K562 (cell line): ENCODE data around the gene KIF5C. TPM values are rescaled to one million over a fixed set of nuclear protein-coding genes. Genes with fewer than 3 reads are reported as not detected.

Experiments
- ATAC-seq: fragments of 200-7000 bp; cut with Tn5 transposase; 3 replicates; pipeline ENCODE4 v1.9.1; 2020; ENCODE audit warnings: moderate library complexity
- BruUV-seq: library from RNA; stranded (reverse); fragments of 400-500 nt; replicated peaks from 2 replicates; lab custom pipeline; 2021; lab: Mats Ljungman, UMichigan
- CTCF ChIA-PET: fragments of 300-600 bp; formaldehyde crosslinking; extraction: SDS; loops from one replicate; lab custom pipeline; 2021; ENCODE audit warnings: low intra/inter-chr PET ratio; lab: Yijun Ruan, JAX
- POLR2A ChIA-PET: fragments of 300-600, 350-650 bp; sonication (Branson Sonifier 250); formaldehyde crosslinking; extraction: SDS; loops from one replicate; lab custom pipeline; 2021; ENCODE audit warnings: antibody characterized with exemption, inconsistent platforms; lab: Yijun Ruan, JAX
- DNase-seq, 4 experiments: peaks; one replicate each; pipeline versions ENCODE4 v3.0.0 to v3.0.0-alpha.2; 2011 to 2018; ENCODE audit warnings: low spot score in 3 of 4, mixed read lengths in 3 of 4; ENCODE audit errors: extremely low read depth in 1 of 4
- FAIRE-seq: peaks from 2 replicates; lab custom pipeline; 2011; peaks lifted over from hg19 to GRCh38; lab: Jason Lieb, UNC
- H2AFZ ChIP-seq: 2 replicates; pipeline ENCODE4 v1.6.0; 2011; ENCODE audit warnings: low read depth, low read length, control low read depth, inconsistent platforms
- H3K27ac ChIP-seq: fragments of 200-600 bp; 3 replicates; pipeline ENCODE4 v1.8.0; 2011; ENCODE audit warnings: low read depth, mild to moderate bottlenecking, control low read depth, inconsistent platforms, low read length, moderate library complexity, mixed read lengths; ENCODE audit errors: extremely low read depth
- H3K27me3 ChIP-seq, 2 experiments: fragments of 300-600 bp in 1 of 2; 2 replicates in 1 of 2; 3 replicates in 1 of 2; pipeline versions ENCODE4 v1.6.0 to v1.8.0; 2011; ENCODE audit warnings: inconsistent platforms in 2 of 2, low read length in 2 of 2, mild to moderate bottlenecking in 1 of 2, mixed read lengths in 1 of 2, moderate library complexity in 1 of 2; ENCODE audit not compliant: control insufficient read depth in 2 of 2, insufficient read depth in 2 of 2
- H3K36me3 ChIP-seq: fragments of 300-600 bp; 3 replicates; pipeline ENCODE4 v1.8.0; 2011; ENCODE audit warnings: mild to moderate bottlenecking, low read length, inconsistent platforms; ENCODE audit not compliant: control insufficient read depth, insufficient read depth
- H3K4me1 ChIP-seq, 2 experiments: fragments of 200-600 bp in 1 of 2; replicated peaks in 1 of 2; 2 replicates in 1 of 2; 3 replicates in 1 of 2; pipeline versions ENCODE4 v1.5.1 to v1.8.0; 2011; ENCODE audit warnings: inconsistent platforms in 2 of 2, low read length in 2 of 2, mild to moderate bottlenecking in 1 of 2, mixed read lengths in 1 of 2, moderate library complexity in 1 of 2; ENCODE audit not compliant: control insufficient read depth in 2 of 2, insufficient read depth in 2 of 2
- H3K4me2 ChIP-seq: 2 replicates; pipeline ENCODE4 v1.6.1; 2011; ENCODE audit warnings: low read length, control low read depth, inconsistent platforms, mixed read lengths; ENCODE audit not compliant: insufficient read depth
- H3K4me3 ChIP-seq: fragments of 200-600 bp; sonication (generic), shearing (Covaris generic); 2 replicates; pipeline ENCODE4 v1.5.1; 2016; ENCODE audit warnings: control low read depth, inconsistent platforms
- H3K79me2 ChIP-seq: fragments of 200-600 bp; 3 replicates; pipeline ENCODE4 v1.8.0; 2011; ENCODE audit warnings: low read length, inconsistent platforms; ENCODE audit not compliant: control insufficient read depth, insufficient read depth
- H3K9ac ChIP-seq, 2 experiments: 2 replicates each; pipeline versions ENCODE4 v1.6.0 to v1.6.1; 2011; ENCODE audit warnings: low read depth in 2 of 2, low read length in 2 of 2, control low read depth in 1 of 2, inconsistent platforms in 1 of 2, mild to moderate bottlenecking in 1 of 2, mixed read lengths in 1 of 2; ENCODE audit not compliant: insufficient read depth in 1 of 2
- H3K9me1 ChIP-seq: one replicate; pipeline ENCODE4 v1.6.0; 2011; ENCODE audit warnings: inconsistent platforms, mild to moderate bottlenecking, low read length, moderate library complexity; ENCODE audit not compliant: control insufficient read depth, insufficient read depth
- H3K9me3 ChIP-seq: replicated peaks from 2 replicates; pipeline ENCODE4 v1.5.1; 2011; ENCODE audit warnings: low read depth, low read length, inconsistent platforms; ENCODE audit not compliant: control insufficient read depth, insufficient read depth
- H4K20me1 ChIP-seq: replicated peaks from 2 replicates; pipeline ENCODE4 v1.6.1; 2011; ENCODE audit warnings: low read length, inconsistent platforms, mixed read lengths; ENCODE audit not compliant: control insufficient read depth, insufficient read depth
- ELK3 ChIP-seq: fragments of 450-650 bp; formaldehyde crosslinking; IDR thresholded peaks from 2 replicates; pipeline ENCODE4 v1.4.0; 2020; ENCODE audit warnings: mild to moderate bottlenecking
- NCOA4 ChIP-seq: fragments of 450-650 bp; IDR thresholded peaks from 2 replicates; pipeline ENCODE4 v1.6.1; 2018; ENCODE audit warnings: mild to moderate bottlenecking; ENCODE audit not compliant: partially characterized antibody
- NFE2L1 ChIP-seq: fragments of 450-650 bp; IDR thresholded peaks from 2 replicates; pipeline ENCODE4 v1.6.1; 2016; ENCODE audit warnings: missing genetic modification characterization, low read depth, mild to moderate bottlenecking, missing compliant biosample characterization, moderate library complexity, borderline replicate concordance
- PML ChIP-seq: IDR thresholded peaks from 2 replicates; pipeline ENCODE4 v1.6.1; 2012; ENCODE audit warnings: low read length, inconsistent platforms
- STAT5B ChIP-seq: fragments of 250-450 bp; sonication (Bioruptor Pico); IDR thresholded peaks from 2 replicates; pipeline ENCODE4 v1.8.0; 2021; ENCODE audit warnings: mild to moderate bottlenecking, inconsistent platforms
- ZNF57 ChIP-seq: fragments of 450-650 bp; formaldehyde crosslinking; IDR thresholded peaks from 2 replicates; pipeline ENCODE4 v1.4.0; 2020; ENCODE audit warnings: mild to moderate bottlenecking, moderate library complexity
- ZNF76 ChIP-seq: fragments of 250-450 bp; sonication (Bioruptor Pico); IDR thresholded peaks from 2 replicates; pipeline ENCODE4 v1.4.0; 2020; ENCODE audit warnings: mild to moderate bottlenecking, moderate library complexity, borderline replicate concordance
- WGBS: fragments of 100-300 bp; shearing (Covaris generic); methylation state at CpG from one replicate; pipeline ENCODE4 v1.1.6; 2016; ENCODE audit warnings: low coverage, mixed read lengths; ENCODE audit not compliant: insufficient coverage; ENCODE audit errors: missing lambda C conversion rate; 5-methylcytosine and 5-hydroxymethylcytosine counted together
- in situ Hi-C: fragments of 300-500 bp; cut with MboI; formaldehyde crosslinking; loops from 4 replicates; pipeline ENCODE4 v1.15.0; 2018; ENCODE audit warnings: inconsistent platforms, mixed read lengths
- intact Hi-C: fragments of 100-400 bp; cut with micrococcal nuclease; formaldehyde crosslinking; loops from 2 replicates; pipeline ENCODE4 v1.14.2; 2022
- polyA plus RNA-seq, 8 experiments: library from polyadenylated mRNA; depleted of rRNA in 4 of 8; stranded (reverse) in 5 of 8; unstranded in 3 of 8; fragments of >200 nt; fragmentation: Nextera tagmentation in 2 of 8; fragmentation: Illumina TruSeq in 1 of 8; extraction: Ambion mirVana in 2 of 8; extraction: Trizol in 1 of 8; gene quantifications; 2 replicates each; pipeline versions ENCODE4 v1.2.1 to v1.2.3, GENCODE V29; 2011 to 2014; ENCODE audit warnings: inconsistent platforms in 1 of 8, missing spikeins in 1 of 8
- total RNA-seq, 7 experiments: library from RNA; depleted of rRNA in 6 of 7; stranded (reverse); fragments of >200 nt in 6 of 7; fragmentation: Illumina TruSeq in 2 of 7; extraction: Trizol in 2 of 7; gene quantifications; 2 replicates each; pipeline versions ENCODE4 v1.2.1 to v1.2.3, GENCODE V29; 2011 to 2021; ENCODE audit warnings: low replicate concordance in 1 of 7

KIF5C gene
- total and polyA plus RNA-seq, 9 of the 15 experiments (the other 6 are each of a cell fraction or from before 2014, with no cell fraction given): 0.01 to 0.09 (median 0.01) TPM; not detected in 6

GRCh38 chr2:149057401-149057800 lies 182.4 kb downstream of the KIF5C start:
- Histone ChIP-seq H4K20me1 (no peaks in the 10 kb centered on the region), H3K9me3 (no peaks in the 10 kb centered on the region), H3K9ac (no peak overlapping the region), H3K36me3 (no peaks in the 10 kb centered on the region), H2AFZ (no peak overlapping the region), H3K4me1 (no peaks in the 10 kb centered on the region), H3K9me1 (no peaks in the 10 kb centered on the region), H3K4me2 (no peak overlapping the region), H3K4me3 (no peak overlapping the region), H3K27me3 (no peaks in the 10 kb centered on the region), H3K27ac (no peak overlapping the region), H3K79me2 (no peaks in the 10 kb centered on the region)
- ATAC-seq: no peak
- no peak for FAIRE-seq
- DNase-seq: no peak
- no TSS peak for BruUV-seq
- TF ChIP-seq NCOA4 (no peak), ZNF57 (CRISPR knock-in tag) (no peak), PML (no peak), NFE2L1 (tag) (no peak), ZNF76 (no peak), ELK3 (no peak), STAT5B (CRISPR knock-in tag) (no peak)
- ChIA-PET POLR2A (no interaction called here), CTCF (no interaction called here)
- WGBS: 0% methylated on average over 5 of the region's 5 CpGs
- intact Hi-C loops: no loop called here
- in situ Hi-C loops: no loop called here
